Testis (tissue), 2 donors: ENCODE measurements around the gene ITGA1.

Experiments used
- POLR2A ChIP-seq: fragments of 450-650 bp; IDR thresholded peaks from one replicate; pipeline ENCODE4 v1.6.1; 2017; ENCODE audit warnings: antibody characterized with exemption, mild to moderate bottlenecking, moderate library complexity
- TF ChIP-seq, protein P1 (sequence below), 3 experiments: fragments of 450-650 bp in 2 of 3; fragments of 200-600 bp in 1 of 3; sonication (generic) in 1 of 3; IDR thresholded peaks; one replicate each; pipeline ENCODE4 v1.5.1; 2016 to 2019; ENCODE audit warnings: antibody characterized with exemption in 3 of 3, mild to moderate bottlenecking in 2 of 3, moderate library complexity in 1 of 3

DNA sequence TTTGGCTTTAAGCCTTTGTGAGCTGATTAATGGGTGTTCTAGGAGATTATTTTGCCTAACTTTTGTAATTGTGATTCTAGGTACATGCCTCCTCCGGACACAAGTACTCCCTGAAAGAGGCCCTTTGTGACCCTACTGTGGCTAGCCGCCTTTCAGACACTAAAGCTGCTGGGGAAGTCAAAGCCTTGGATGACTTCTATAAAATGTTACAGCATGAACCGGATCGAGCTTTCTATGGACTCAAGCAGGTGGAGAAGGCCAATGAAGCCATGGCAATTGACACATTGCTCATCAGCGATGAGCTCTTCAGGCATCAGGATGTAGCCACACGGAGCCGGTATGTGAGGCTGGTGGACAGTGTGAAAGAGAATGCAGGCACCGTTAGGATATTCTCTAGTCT is 13.6 kb downstream of the ITGA1 start:
- TF ChIP-seq, protein P1, sequence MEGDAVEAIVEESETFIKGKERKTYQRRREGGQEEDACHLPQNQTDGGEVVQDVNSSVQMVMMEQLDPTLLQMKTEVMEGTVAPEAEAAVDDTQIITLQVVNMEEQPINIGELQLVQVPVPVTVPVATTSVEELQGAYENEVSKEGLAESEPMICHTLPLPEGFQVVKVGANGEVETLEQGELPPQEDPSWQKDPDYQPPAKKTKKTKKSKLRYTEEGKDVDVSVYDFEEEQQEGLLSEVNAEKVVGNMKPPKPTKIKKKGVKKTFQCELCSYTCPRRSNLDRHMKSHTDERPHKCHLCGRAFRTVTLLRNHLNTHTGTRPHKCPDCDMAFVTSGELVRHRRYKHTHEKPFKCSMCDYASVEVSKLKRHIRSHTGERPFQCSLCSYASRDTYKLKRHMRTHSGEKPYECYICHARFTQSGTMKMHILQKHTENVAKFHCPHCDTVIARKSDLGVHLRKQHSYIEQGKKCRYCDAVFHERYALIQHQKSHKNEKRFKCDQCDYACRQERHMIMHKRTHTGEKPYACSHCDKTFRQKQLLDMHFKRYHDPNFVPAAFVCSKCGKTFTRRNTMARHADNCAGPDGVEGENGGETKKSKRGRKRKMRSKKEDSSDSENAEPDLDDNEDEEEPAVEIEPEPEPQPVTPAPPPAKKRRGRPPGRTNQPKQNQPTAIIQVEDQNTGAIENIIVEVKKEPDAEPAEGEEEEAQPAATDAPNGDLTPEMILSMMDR (IDR thresholded peaks at IDR 0.05) = no peak
- TF ChIP-seq POLR2A = no peak
